IPS-18c (cell line): ENCODE results near the gene TAOK2.
A peak's percentile ranks its signal among the peaks of the same experiment; 100 is the strongest.

Experiments
- H3K4me3 ChIP-seq: 2 replicates; pipeline ENCODE4 v1.7.0; 2013; ENCODE audit warnings: low read depth, mild to moderate bottlenecking, low read length, moderate library complexity; ENCODE audit not compliant: insufficient read depth
- H3K9me3 ChIP-seq: one replicate; pipeline ENCODE4 v1.6.1; 2013; ENCODE audit warnings: mild to moderate bottlenecking, low read length, moderate library complexity; ENCODE audit not compliant: control insufficient read depth, insufficient read depth

The TAOK2 gene

GRCh38 chr16:29983420-29984136 is 9.9 kb downstream of the TAOK2 start:
- Histone ChIP-seq H3K4me3 (no peak overlapping the region), H3K9me3 (no peaks in the 10 kb centered on the region)

DNA sequence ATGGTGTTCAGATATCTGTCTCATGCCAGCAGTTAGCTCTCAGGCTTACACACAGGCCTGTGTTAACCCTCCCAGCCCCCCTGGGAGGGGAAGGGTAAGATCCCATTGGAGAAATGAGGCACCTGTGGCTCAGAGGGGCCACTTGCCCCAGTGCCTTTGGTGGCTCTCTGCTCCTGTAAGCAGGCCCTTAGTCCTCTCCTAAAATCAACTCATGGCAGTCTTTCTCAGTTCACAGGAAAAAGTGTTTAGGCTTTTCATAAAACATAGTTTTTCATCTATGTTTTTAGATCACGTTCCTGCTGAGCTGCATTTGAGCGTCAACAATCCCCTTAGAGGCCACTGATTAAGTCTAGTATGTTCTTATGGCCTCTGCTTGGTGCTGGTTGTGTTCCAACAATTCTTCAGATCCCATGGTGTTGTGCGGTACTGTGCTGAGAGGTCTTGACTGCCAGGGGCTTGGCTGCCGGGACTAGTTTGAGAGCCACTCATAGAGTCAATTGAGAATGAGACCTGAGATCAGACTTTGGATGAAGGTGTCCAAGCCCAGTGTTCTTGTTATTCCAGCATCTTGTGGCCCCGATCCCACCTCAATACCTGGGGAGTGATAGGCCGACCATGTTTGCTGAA is 10.6 kb downstream of the TAOK2 start:
- Histone ChIP-seq H3K4me3 (no peak overlapping the region), H3K9me3 (no peaks in the 10 kb centered on the region)

- Histone ChIP-seq H3K9me3 (no peaks in the 10 kb centered on the region), H3K4me3 (no peak overlapping the region)
These were observed 11.1 kb downstream of the TAOK2 start for GRCh38 chr16:29984764-29985147.

- Histone ChIP-seq H3K9me3 (no peaks in the 10 kb centered on the region), H3K4me3 (no peak overlapping the region)
These were observed 11.7 kb downstream of the TAOK2 start for GRCh38 chr16:29985271-29985811.

DNA sequence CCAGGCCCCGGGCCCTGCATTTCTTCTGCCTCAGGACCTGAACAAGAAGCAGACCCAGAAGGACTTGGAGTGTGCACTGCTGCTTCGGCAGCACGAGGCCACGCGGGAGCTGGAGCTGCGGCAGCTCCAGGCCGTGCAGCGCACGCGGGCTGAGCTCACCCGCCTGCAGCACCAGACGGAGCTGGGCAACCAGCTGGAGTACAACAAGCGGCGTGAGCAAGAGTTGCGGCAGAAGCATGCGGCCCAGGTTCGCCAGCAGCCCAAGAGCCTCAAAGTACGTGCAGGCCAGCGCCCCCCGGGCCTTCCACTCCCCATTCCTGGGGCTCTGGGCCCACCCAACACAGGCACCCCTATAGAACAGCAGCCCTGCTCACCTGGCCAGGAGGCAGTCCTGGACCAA is 12.6 kb downstream of the TAOK2 start:
- no peak overlapping the region for H3K4me3 ChIP-seq

DNA sequence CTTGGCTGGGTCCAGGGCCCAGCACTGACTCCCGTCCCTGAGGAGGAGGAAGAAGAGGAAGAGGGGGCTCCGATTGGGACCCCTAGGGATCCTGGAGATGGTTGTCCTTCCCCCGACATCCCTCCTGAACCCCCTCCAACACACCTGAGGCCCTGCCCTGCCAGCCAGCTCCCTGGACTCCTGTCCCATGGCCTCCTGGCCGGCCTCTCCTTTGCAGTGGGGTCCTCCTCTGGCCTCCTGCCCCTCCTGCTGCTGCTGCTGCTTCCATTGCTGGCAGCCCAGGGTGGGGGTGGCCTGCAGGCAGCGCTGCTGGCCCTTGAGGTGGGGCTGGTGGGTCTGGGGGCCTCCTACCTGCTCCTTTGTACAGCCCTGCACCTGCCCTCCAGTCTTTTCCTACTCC is 13.3 kb downstream of the TAOK2 start:
- no peaks in the 10 kb centered on the region for H3K9me3 ChIP-seq

More for the DNA sequence above, 12.6 kb downstream of the TAOK2 start:
- no peaks in the 10 kb centered on the region for H3K9me3 ChIP-seq

DNA sequence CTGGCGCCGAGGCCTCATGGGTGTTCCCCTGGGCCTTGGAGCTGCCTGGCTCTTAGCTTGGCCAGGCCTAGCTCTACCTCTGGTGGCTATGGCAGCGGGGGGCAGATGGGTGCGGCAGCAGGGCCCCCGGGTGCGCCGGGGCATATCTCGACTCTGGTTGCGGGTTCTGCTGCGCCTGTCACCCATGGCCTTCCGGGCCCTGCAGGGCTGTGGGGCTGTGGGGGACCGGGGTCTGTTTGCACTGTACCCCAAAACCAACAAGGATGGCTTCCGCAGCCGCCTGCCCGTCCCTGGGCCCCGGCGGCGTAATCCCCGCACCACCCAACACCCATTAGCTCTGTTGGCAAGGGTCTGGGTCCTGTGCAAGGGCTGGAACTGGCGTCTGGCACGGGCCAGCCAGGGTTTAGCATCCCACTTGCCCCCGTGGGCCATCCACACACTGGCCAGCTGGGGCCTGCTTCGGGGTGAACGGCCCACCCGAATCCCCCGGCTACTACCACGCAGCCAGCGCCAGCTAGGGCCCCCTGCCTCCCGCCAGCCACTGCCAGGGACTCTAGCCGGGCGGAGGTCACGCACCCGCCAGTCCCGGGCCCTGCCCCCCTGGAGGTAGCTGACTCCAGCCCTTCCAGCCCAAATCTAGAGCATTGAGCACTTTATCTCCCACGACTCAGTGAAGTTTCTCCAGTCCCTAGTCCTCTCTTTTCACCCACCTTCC is 13.9 kb downstream of the TAOK2 start:
- H3K4me3 ChIP-seq = no peak overlapping the region
- no peaks in the 10 kb centered on the region for H3K9me3 ChIP-seq

More for the DNA sequence above, 13.3 kb downstream of the TAOK2 start:
- H3K4me3 ChIP-seq = no peak overlapping the region

DNA sequence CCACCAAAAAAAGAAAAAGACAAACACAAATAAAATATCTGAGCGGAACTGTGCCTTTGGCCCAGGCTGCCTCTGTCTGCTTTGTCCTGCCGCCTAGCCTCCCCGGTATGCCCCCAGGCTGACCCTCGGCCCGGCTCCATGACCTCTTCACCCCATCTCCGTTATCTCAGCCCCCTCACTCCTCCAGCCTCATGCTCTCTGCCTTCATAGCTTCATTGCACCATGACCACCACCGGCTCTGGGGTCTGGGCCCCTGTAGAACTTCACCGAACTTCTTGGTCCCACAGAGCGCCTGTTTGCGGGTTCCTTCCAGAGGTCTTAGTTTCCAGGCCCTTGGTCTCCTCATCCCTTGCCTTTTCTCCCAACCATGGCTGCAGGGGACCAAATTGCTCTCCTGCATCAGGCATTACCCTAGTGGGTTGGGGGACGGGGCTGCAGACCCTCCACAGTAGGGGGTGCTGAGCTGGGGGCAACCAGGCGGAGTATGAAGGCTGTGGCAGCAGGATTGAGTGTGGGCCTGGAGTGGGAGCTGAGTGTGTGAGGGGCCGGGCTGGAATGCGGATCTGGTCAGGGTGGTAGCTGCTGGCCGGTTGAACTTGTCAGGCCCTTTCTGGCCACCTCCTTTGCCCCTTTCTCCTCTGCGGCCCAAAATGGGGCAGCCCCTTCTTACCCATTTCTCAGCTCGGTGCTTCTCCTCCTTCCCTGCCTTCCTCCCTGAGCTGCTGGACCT is 14.8 kb downstream of the TAOK2 start:
- H3K4me3 ChIP-seq = no peak overlapping the region
- no peaks in the 10 kb centered on the region for H3K9me3 ChIP-seq

DNA sequence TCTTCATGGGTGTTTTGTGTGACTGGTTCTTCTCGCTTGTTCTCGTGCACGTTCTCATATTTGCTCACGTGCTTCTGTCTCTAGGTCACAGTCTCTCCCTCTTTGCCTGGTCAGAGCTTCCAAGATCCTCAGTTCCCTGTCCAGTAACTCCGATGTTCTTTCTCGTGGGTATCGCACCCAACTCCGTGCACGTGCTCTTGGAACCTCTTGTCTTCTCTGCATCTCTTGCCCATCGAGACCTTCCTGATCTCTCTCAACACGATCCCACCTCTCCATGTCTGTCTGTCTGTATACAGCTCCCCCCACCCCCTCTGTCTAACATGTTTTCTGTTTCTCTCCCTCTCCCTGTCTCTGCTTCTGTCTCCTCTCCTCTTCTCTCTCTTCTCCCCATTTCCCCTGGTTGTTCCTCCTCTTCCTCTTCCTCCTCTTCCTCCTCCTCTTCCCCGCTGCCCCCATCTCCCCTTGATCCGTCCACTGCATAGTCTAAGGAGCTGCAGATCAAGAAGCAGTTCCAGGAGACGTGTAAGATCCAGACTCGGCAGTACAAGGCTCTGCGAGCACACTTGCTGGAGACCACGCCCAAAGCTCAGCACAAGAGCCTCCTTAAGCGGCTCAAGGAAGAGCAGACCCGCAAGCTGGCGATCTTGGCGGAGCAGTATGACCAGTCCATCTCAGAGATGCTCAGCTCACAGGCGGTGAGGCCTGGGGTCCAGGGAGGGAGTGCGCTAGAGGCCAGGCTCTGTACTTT is 15.6 kb downstream of the TAOK2 start:
- Histone ChIP-seq H3K9me3 (no peaks in the 10 kb centered on the region), H3K4me3 (no peak overlapping the region)

GRCh38 chr16:29990034-29990433 is 16.4 kb downstream of the TAOK2 start:
- no peaks in the 10 kb centered on the region for H3K9me3 ChIP-seq
- H3K4me3 ChIP-seq = no peak overlapping the region

DNA sequence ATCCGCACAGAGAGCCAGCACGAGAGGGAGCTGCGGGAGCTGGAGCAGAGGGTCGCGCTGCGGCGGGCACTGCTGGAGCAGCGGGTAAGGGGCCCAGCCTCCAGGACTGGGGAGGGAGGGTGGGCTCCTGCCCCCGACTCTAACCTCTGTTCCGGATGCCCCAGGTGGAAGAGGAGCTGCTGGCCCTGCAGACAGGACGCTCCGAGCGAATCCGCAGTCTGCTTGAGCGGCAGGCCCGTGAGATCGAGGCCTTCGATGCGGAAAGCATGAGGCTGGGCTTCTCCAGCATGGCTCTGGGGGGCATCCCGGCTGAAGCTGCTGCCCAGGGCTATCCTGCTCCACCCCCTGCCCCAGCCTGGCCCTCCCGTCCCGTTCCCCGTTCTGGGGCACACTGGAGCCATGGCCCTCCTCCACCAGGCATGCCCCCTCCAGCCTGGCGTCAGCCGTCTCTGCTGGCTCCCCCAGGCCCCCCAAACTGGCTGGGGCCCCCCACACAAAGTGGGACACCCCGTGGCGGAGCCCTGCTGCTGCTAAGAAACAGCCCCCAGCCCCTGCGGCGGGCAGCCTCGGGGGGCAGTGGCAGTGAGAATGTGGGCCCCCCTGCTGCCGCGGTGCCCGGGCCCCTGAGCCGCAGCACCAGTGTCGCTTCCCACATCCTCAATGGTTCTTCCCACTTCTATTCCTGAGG is 17.4 kb downstream of the TAOK2 start:
- Histone ChIP-seq H3K4me3 (no peak overlapping the region), H3K9me3 (no peaks in the 10 kb centered on the region)

DNA sequence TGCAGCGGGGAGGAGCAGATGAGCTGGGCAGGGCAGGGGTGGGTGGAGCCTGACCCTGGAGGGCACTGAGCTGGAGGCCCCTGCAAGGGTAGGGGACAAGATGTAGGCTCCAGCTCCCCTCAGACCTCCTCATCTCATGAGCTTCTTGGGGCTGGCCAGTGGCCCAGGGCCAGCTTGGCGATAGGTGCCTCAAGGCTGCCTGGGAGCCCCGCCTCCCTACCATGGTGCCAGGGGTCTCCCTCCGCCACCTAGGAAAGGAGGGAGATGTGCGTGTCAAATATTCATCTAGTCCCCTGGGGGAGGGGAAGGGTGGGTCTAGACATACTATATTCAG is 17.9 kb downstream of the TAOK2 start:
- Histone ChIP-seq H3K9me3 (no peaks in the 10 kb centered on the region), H3K4me3 (no peak overlapping the region)

DNA sequence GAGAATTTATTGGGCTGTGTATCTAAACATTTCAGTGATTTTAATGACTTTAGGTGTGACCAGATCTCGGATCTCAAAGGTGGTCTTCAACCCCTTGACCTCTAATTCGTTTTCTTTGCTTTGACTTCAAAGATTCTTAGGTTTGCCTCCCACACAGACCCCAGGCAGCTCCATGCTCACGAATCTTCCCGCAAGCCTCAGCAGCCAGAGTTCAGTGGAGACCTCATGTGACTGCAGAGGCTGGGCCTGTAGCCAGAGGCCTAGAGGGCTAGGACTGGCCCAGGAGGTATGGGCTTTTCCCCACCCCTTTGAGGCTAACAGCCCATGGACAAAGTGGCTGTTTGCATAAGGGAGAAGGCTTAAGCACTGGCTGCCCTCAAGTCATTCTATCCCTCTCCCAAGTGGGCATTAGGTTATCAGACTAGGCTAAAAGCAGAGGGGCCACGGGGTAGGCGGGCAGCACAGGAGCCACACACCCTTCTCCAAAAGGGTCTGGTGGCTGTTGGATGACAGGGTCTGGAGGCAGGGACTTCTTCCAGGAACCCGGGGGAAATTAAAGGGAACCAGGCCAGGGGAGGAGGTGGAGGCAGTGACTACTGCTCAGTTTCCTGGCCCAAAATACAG is 18.8 kb downstream of the TAOK2 start:
- no peaks in the 10 kb centered on the region for H3K9me3 ChIP-seq
- no peak overlapping the region for H3K4me3 ChIP-seq

DNA sequence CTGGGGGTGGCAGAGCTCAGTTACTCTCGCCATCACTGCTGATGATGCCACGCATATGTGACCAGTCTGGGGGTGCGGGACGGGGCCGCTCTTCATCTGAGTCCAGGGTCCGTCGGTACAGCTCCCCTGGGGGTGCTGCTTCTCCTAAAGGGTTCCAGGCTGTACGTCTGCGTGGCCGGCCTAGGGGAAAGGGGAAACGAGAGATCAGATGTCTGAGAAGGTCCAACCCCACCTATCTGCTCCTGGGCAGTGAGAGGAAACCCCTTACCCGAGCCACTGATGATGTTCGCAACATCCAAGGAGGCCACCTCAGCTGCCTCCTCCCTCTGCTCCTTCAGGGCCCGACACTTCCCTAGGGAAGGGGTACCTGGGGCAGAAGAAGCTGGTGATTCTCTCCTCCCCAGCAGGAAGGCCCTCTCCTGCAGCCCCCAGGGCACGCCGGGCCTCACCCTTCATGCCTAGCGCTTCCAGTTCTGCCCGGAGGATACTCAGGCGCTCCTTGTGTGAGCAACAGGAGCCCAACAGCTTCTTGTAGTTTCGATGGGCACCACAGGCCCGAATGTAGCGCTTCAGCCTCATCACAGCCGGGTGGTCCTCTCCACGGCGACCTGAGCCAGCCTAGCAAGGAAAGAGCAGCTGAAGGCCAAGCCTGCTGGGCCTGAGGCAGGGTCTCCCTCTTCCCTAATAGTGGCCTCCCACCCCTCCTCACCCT is 19.7 kb downstream of the TAOK2 start:
- Histone ChIP-seq H3K9me3 (no peaks in the 10 kb centered on the region), H3K4me3 (no peak overlapping the region)

DNA sequence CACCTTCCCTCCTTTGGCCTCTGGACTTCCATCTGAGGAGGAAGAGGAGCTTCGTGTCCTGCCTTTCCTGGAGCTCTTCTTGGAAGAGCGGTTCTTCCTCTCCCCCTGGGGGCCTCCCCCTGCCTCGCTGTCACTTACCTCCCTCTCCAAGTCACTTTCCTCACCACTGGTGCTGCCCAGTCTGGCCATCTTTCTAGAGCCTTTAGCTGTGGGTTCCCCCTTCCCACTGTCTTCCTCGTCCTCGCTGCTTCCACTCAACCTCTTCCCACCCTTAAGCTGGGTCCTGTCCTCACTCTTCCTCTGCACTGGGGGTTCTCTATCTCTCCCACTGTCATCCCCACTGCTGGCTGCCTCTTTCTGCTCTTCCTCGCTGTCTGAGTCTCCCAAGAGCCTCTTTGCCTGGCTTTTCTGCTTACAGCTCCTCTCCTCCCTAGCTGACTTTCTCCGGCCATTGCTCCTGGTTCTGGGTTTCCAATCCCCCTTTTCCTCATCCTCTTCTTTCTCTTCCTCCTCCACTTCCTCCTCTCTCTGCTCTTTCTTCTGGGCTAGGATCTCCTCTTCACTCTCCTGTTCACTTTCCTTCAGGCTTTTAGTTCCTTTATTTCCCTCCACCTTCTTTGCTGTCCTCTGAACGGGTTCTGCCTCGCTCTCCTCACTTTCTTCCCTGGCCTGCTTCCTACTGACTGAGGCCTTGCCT is 20.4 kb downstream of the TAOK2 start:
- peak overlapping the region; percentile 99; the same call in 1 of the 2 replicates for H3K4me3 ChIP-seq
- no peaks in the 10 kb centered on the region for H3K9me3 ChIP-seq
